Neutrophil (primary cell): ENCODE data around the gene GNAL.
"Not testable (repeated sequence)": the region's sequence is repeated elsewhere in the genome, so short reads cannot be mapped to it uniquely, and the experiment has no call there.

Experiments
- H3K27ac ChIP-seq: fragments of 200-600 bp; sonication (generic); 2 replicates; pipeline ENCODE4 v1.5.1; 2016; ENCODE audit warnings: mild to moderate bottlenecking, moderate library complexity
- H3K27me3 ChIP-seq: fragments of 200-600 bp; sonication (generic); 2 replicates; pipeline ENCODE4 v1.6.0; 2016; ENCODE audit warnings: mild to moderate bottlenecking
- H3K36me3 ChIP-seq: fragments of 200-600 bp; sonication (generic); 2 replicates; pipeline ENCODE4 v1.5.1; 2017
- H3K4me1 ChIP-seq, 2 experiments: fragments of 200-600 bp in 1 of 2; sonication (generic) in 1 of 2; 1 replicate in 1 of 2; 2 replicates in 1 of 2; pipeline versions ENCODE4 v1.5.1 to v1.6.1; 2013 to 2016; ENCODE audit warnings: low read depth in 1 of 2, low read length in 1 of 2, mild to moderate bottlenecking in 1 of 2, moderate library complexity in 1 of 2; ENCODE audit not compliant: control insufficient read depth in 1 of 2, insufficient read depth in 1 of 2
- H3K4me3 ChIP-seq, 2 experiments: fragments of 200-600 bp in 1 of 2; sonication (generic) in 1 of 2; 1 replicate in 1 of 2; 2 replicates in 1 of 2; pipeline ENCODE4 v1.5.1; 2013 to 2016; ENCODE audit warnings: low read depth in 1 of 2, low read length in 1 of 2, mild to moderate bottlenecking in 1 of 2, moderate library complexity in 1 of 2
- H3K9me3 ChIP-seq: fragments of 200-600 bp; sonication (generic); 2 replicates; pipeline ENCODE4 v1.5.1; 2016
- CTCF ChIP-seq: fragments of 200-600 bp; sonication (generic); IDR thresholded peaks from 2 replicates; pipeline ENCODE4 v1.5.1; 2016; ENCODE audit warnings: antibody characterized with exemption

The GNAL gene

GRCh38 chr18:11688972-11689668, at the start of gene GNAL:
TSS of gene GNAL (plus strand) at chr18:11689264. CDS start at chr18:11689564, 300 bp downstream.
- H3K9me3 ChIP-seq, result no peaks in the 10 kb centered on the region
- no peak within 1 kb of the TSS for H3K4me3 ChIP-seq
- peaks cover 0 to 9% of the 10 kb centered on the region in 2 experiments for H3K4me1 ChIP-seq
- H3K27me3 ChIP-seq, result peaks cover 85% of the 10 kb centered on the region
- TF ChIP-seq CTCF, result no peak
- no peak within 1 kb of the TSS for H3K27ac ChIP-seq
- H3K36me3 ChIP-seq, result no peaks in the 10 kb centered on the region

GRCh38 chr18:11647310-11647709, 41.8 kb upstream of the GNAL start:
- H3K27me3 ChIP-seq, result peaks cover 13% of the 10 kb centered on the region
- H3K36me3 ChIP-seq, H3K9me3 ChIP-seq: not testable (repeated sequence)

GRCh38 chr18:11647804-11648203, 41.3 kb upstream of the GNAL start:
- not testable (repeated sequence) for H3K36me3 ChIP-seq, H3K4me1 ChIP-seq, H3K9me3 ChIP-seq, H3K4me3 ChIP-seq, H3K27ac ChIP-seq
- peaks cover 18% of the 10 kb centered on the region for H3K27me3 ChIP-seq

More at GRCh38 chr18:11647310-11647709, 41.8 kb upstream of the GNAL start:
- H3K4me3 ChIP-seq, H3K4me1 ChIP-seq, H3K27ac ChIP-seq: not testable (repeated sequence)

- Histone ChIP-seq H3K27ac (no peak overlapping the region), H3K9me3 (no peaks in the 10 kb centered on the region), H3K4me1 (no peaks in the 10 kb centered on the region), H3K4me3 (no peak overlapping the region), H3K27me3 (peaks cover 38% of the 10 kb centered on the region), H3K36me3 (no peaks in the 10 kb centered on the region)
- no peak for TF ChIP-seq CTCF
Measured at GRCh38 chr18:11649839-11650238, 39.2 kb upstream of the GNAL start.

GRCh38 chr18:11651899-11652298, 37.2 kb upstream of the GNAL start:
- H3K36me3 ChIP-seq, result no peaks in the 10 kb centered on the region
- no peak overlapping the region for H3K4me3 ChIP-seq
- H3K27me3 ChIP-seq, result peaks cover 59% of the 10 kb centered on the region
- no peak for TF ChIP-seq CTCF
- no peak overlapping the region for H3K27ac ChIP-seq
- H3K4me1 ChIP-seq, result no peaks in the 10 kb centered on the region
- H3K9me3 ChIP-seq, result no peaks in the 10 kb centered on the region

GRCh38 chr18:11653521-11653920, 35.5 kb upstream of the GNAL start:
- Histone ChIP-seq H3K4me1 (no peaks in the 10 kb centered on the region), H3K9me3 (no peaks in the 10 kb centered on the region), H3K4me3 (no peak overlapping the region), H3K27ac (no peak overlapping the region), H3K27me3 (peaks cover 62% of the 10 kb centered on the region), H3K36me3 (no peaks in the 10 kb centered on the region)
- no peak for TF ChIP-seq CTCF
